Measurements from ENCODE around the gene GSC2. TPM values are rescaled to one million over a fixed set of nuclear protein-coding genes. Genes with fewer than 3 reads are reported as not detected.

GSC2 gene
- total RNA-seq, 3 donors from 2014 or later (not counting 1 experiment from before 2014, with no cell fraction given), result not detected

- Histone ChIP-seq H3K27me3 (ENCODE audit: control insufficient read depth, insufficient read depth, low read length) (no peaks in the 10 kb centered on the region), H3K4me1 (ENCODE audit: control insufficient read depth, insufficient read depth, low read length) (peaks cover 71% of the 10 kb centered on the region), H3K4me3 (ENCODE audit: low read length) (no peak overlapping the region), H3K9me3 (ENCODE audit: control insufficient read depth, insufficient read depth, low read length) (no peaks in the 10 kb centered on the region), H3K36me3 (ENCODE audit: control insufficient read depth, insufficient read depth, low read length) (no peaks in the 10 kb centered on the region), H3K27ac (ENCODE audit: low read length) (no peak overlapping the region)
- Mint-ChIP-seq H3K27ac (peak overlapping the region in 1 of 2 donors; percentile 63), H3K36me3 (no peaks in the 10 kb centered on the region), H3K9me3 (no peaks in the 10 kb centered on the region), H3K27me3 (ENCODE audit: low read depth in 2 of 2) (no peaks in the 10 kb centered on the region), H3K4me1 (peaks cover 65 to 71% of the 10 kb centered on the region in 2 donors), H3K4me3 (peak overlapping the region; percentile 21)
- WGBS (ENCODE audit: insufficient coverage), result 78% methylated on average over 4 of the region's 4 CpGs
- TF ChIP-seq, protein P1, sequence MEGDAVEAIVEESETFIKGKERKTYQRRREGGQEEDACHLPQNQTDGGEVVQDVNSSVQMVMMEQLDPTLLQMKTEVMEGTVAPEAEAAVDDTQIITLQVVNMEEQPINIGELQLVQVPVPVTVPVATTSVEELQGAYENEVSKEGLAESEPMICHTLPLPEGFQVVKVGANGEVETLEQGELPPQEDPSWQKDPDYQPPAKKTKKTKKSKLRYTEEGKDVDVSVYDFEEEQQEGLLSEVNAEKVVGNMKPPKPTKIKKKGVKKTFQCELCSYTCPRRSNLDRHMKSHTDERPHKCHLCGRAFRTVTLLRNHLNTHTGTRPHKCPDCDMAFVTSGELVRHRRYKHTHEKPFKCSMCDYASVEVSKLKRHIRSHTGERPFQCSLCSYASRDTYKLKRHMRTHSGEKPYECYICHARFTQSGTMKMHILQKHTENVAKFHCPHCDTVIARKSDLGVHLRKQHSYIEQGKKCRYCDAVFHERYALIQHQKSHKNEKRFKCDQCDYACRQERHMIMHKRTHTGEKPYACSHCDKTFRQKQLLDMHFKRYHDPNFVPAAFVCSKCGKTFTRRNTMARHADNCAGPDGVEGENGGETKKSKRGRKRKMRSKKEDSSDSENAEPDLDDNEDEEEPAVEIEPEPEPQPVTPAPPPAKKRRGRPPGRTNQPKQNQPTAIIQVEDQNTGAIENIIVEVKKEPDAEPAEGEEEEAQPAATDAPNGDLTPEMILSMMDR (IDR thresholded peaks at IDR 0.05), result no peak
- intact Hi-C loops (cut with micrococcal nuclease), result no loop called here
- ATAC-seq, result no peak
- peak in 1 of 2 donors; percentile 27 for DNase-seq
Observed at GRCh38 chr22:19118329-19118880, 31.7 kb downstream of the GSC2 start.

GRCh38 chr22:19117111-19117512, 33.0 kb downstream of the GSC2 start:
- WGBS (ENCODE audit: insufficient coverage), result 82% methylated on average over 9 of the region's 9 CpGs
- no peak for ATAC-seq
- no peak overlapping the region for H3K4me3 ChIP-seq (ENCODE audit: low read length)

GRCh38 chr22:19115628-19116027, 34.5 kb downstream of the GSC2 start:
- H3K9me3 ChIP-seq (ENCODE audit: control insufficient read depth, insufficient read depth, low read length), result no peaks in the 10 kb centered on the region
- TF ChIP-seq, protein P1 (IDR thresholded peaks at IDR 0.05), result no peak
- 79% methylated on average over 4 of the region's 4 CpGs for WGBS (ENCODE audit: insufficient coverage)
- H3K27me3 Mint-ChIP-seq (ENCODE audit: low read depth in 2 of 2), result no peaks in the 10 kb centered on the region
- peaks cover 62 to 64% of the 10 kb centered on the region in 2 donors for H3K4me1 Mint-ChIP-seq
- H3K27me3 ChIP-seq (ENCODE audit: control insufficient read depth, insufficient read depth, low read length), result no peaks in the 10 kb centered on the region
- no peak overlapping the region for H3K27ac ChIP-seq (ENCODE audit: low read length)
- intact Hi-C loops (cut with micrococcal nuclease), result no loop called here
- H3K27ac Mint-ChIP-seq, result peak overlapping the region; percentile 71 to 73
- no peaks in the 10 kb centered on the region for H3K36me3 Mint-ChIP-seq
- no peak overlapping the region for H3K4me3 ChIP-seq (ENCODE audit: low read length)
- H3K4me1 ChIP-seq (ENCODE audit: control insufficient read depth, insufficient read depth, low read length), result peaks cover 61% of the 10 kb centered on the region
- no peaks in the 10 kb centered on the region for H3K9me3 Mint-ChIP-seq
- peak in 2 of 3 donors; percentile 44 to 64 for ATAC-seq
- H3K36me3 ChIP-seq (ENCODE audit: control insufficient read depth, insufficient read depth, low read length), result no peaks in the 10 kb centered on the region
- no peak overlapping the region for H3K4me3 Mint-ChIP-seq
- DNase-seq, result no peak

More at GRCh38 chr22:19117111-19117512, 33.0 kb downstream of the GSC2 start:
- Histone ChIP-seq H3K27me3 (ENCODE audit: control insufficient read depth, insufficient read depth, low read length) (no peaks in the 10 kb centered on the region), H3K27ac (ENCODE audit: low read length) (no peak overlapping the region), H3K4me1 (ENCODE audit: control insufficient read depth, insufficient read depth, low read length) (peaks cover 64% of the 10 kb centered on the region), H3K36me3 (ENCODE audit: control insufficient read depth, insufficient read depth, low read length) (no peaks in the 10 kb centered on the region), H3K9me3 (ENCODE audit: control insufficient read depth, insufficient read depth, low read length) (no peaks in the 10 kb centered on the region)
- Mint-ChIP-seq H3K36me3 (no peaks in the 10 kb centered on the region), H3K27me3 (ENCODE audit: low read depth in 2 of 2) (no peaks in the 10 kb centered on the region), H3K9me3 (no peaks in the 10 kb centered on the region), H3K4me3 (no peak overlapping the region), H3K27ac (no peak overlapping the region), H3K4me1 (peaks cover 62 to 65% of the 10 kb centered on the region in 2 donors)
- DNase-seq, result no peak
- TF ChIP-seq, protein P1 (IDR thresholded peaks at IDR 0.05), result no peak
- intact Hi-C loops (cut with micrococcal nuclease), result no loop called here

Measured in natural killer cell (primary cell).